ENCODE results near the gene ALKBH3.

Gene ALKBH3

GRCh38 chr11:43954241-43954640 lies 73.6 kb downstream of the ALKBH3 start:
- TF ChIP-seq, protein P1, sequence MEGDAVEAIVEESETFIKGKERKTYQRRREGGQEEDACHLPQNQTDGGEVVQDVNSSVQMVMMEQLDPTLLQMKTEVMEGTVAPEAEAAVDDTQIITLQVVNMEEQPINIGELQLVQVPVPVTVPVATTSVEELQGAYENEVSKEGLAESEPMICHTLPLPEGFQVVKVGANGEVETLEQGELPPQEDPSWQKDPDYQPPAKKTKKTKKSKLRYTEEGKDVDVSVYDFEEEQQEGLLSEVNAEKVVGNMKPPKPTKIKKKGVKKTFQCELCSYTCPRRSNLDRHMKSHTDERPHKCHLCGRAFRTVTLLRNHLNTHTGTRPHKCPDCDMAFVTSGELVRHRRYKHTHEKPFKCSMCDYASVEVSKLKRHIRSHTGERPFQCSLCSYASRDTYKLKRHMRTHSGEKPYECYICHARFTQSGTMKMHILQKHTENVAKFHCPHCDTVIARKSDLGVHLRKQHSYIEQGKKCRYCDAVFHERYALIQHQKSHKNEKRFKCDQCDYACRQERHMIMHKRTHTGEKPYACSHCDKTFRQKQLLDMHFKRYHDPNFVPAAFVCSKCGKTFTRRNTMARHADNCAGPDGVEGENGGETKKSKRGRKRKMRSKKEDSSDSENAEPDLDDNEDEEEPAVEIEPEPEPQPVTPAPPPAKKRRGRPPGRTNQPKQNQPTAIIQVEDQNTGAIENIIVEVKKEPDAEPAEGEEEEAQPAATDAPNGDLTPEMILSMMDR (conservative IDR thresholded peaks at IDR 0.05; ENCODE audit: low read depth), result no peak
- ChIA-PET CTCF (no interaction called here), POLR2A (ENCODE audit: low non-redundant PET) (no interaction called here)
- DNase-seq (ENCODE audit: low spot score), result no peak
- H3K27ac ChIP-seq, result no peak overlapping the region

DNA sequence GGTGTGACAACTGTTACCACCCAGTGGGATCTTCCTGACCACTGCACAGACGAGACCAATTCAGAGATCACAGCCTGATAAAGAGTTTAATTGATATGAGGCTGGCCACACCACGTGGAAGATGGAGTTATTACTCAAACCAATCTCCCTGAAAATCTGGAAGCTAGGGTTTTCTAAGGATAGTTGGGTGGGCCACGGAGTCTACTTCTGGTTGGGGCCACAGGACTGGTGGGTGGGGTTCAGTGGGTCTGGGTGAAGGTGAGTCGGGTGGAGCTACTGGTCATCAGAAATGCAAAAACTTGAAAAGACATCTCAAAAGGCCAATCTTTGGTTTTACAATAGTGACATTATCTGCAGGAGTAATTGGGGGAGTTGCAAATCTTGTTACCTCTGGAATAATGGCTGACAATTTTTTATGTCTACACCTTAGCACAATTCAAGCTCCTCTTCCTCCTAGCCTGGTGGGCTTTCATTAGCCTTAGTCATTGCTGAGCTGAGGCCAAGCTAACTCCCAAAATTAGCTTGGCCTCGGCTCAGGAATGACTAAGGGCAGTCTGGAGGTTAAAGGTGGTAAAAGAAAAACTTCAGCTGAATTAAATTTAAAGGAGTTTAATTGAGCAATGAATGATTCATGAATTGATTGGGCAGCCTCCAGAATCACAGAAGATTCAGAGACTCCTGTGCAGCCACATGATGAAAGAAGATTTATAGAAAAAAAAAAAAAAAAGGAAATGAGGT lies 74.9 kb downstream of the ALKBH3 start:
- H3K27ac ChIP-seq, result no peak overlapping the region
- ChIA-PET POLR2A (ENCODE audit: low non-redundant PET) (no interaction called here), CTCF (interaction anchor here (0.7 to 0.9 kb wide), 2 partner anchors 12 to 34 kb away, joined by 3 read pairs; no protein-coding TSS in a partner anchor)
- TF ChIP-seq, protein P1 (conservative IDR thresholded peaks at IDR 0.05; ENCODE audit: low read depth), result no peak
- no peak for DNase-seq (ENCODE audit: low spot score)

DNA sequence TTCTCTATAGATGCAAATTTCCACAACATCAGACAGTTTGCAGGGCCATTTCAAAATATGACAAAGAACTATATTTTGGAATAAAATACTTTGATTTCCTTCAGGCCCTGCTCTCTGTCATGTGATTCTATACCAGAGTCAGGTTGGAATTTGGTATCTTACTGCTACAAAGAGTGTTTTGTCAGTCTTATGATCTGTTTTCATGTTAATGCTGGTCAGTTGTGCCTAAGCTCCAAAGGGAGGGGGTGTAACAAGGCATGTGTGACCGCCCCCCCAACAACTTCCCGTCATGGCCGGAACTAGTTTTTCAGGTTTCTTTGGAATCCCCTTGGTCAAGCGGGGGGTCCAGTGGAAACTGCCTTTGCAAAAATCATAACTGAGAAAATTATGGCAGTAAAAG lies 76.9 kb downstream of the ALKBH3 start:
- CTCF ChIA-PET, result no interaction called here
- no peak overlapping the region for H3K27ac ChIP-seq
- POLR2A ChIA-PET (ENCODE audit: low non-redundant PET), result no interaction called here
- TF ChIP-seq, protein P1 (conservative IDR thresholded peaks at IDR 0.05; ENCODE audit: low read depth), result no peak
- DNase-seq (ENCODE audit: low spot score), result no peak

DNA sequence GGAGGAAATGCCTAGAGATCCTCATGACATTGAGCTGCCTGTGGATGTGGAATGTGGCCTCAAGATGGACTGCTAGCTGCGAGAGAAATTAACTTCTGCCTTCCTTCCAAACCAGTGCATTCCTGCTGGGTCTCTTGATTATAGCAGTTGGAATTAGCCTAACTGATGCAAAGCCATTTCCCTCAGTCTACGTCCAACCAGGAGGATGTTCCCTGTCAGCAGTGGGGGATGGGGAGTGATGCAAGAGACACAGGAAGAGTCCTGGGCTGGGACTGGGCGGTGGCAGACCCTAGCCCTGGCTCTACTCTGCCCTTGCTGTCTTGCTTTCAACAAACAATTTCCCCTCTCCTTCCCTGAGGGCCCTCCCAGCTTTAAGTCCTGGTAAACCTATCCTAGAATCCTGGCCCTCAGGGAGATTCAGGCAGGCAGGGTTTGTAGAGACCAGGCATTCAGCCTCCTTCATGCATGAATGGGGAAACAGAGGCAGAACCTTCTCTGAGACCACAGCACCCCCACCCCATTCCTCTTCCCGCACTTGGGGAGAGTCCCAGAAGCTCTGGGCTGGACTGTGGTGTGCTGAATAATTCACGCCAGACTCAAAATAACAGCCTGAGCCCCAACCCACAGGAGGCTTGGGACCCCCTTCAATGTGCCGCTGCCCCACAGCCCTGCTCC lies 78.8 kb downstream of the ALKBH3 start:
- no peak overlapping the region for H3K27ac ChIP-seq
- CTCF ChIA-PET, result interaction anchor here (0.6 to 0.7 kb wide), 2 partner anchors 30 to 54 kb away, joined by 3 read pairs; no protein-coding TSS in a partner anchor
- no peak for DNase-seq (ENCODE audit: low spot score)
- POLR2A ChIA-PET (ENCODE audit: low non-redundant PET), result no interaction called here
- TF ChIP-seq, protein P1 (conservative IDR thresholded peaks at IDR 0.05; ENCODE audit: low read depth), result no peak

GRCh38 chr11:43962383-43963278 lies 82.0 kb downstream of the ALKBH3 start:
- POLR2A ChIA-PET (ENCODE audit: low non-redundant PET), result no interaction called here

DNA sequence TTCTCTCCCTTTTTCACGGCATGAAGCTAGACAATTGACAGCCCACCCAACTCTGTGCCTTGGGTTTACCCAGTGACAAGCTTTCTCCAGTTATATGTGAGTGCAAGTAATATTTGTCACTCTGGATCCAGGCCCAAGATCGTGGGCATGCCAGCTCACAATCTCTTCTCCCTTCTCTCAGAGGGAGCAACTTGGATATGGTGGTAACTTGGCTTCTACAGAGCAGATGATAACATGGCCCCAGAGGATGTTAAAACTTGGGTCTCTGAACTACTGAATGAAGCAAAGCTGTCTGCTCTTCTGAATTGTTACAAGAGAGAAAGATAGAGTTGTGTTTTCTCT lies 82.6 kb downstream of the ALKBH3 start:
- DNase-seq (ENCODE audit: low spot score), result no peak
- ChIA-PET POLR2A (ENCODE audit: low non-redundant PET) (no interaction called here), CTCF (no interaction called here)
- TF ChIP-seq, protein P1 (conservative IDR thresholded peaks at IDR 0.05; ENCODE audit: low read depth), result no peak
- no peak overlapping the region for H3K27ac ChIP-seq

More at GRCh38 chr11:43962383-43963278, 82.0 kb downstream of the ALKBH3 start:
- H3K27ac ChIP-seq, result no peak overlapping the region
- TF ChIP-seq, protein P1 (conservative IDR thresholded peaks at IDR 0.05; ENCODE audit: low read depth), result no peak
- CTCF ChIA-PET, result interaction anchor here (0.5 kb wide), 1 partner anchor 104 kb away, joined by 5 read pairs; the partner anchor contains the start of gene ACCS
- no peak for DNase-seq (ENCODE audit: low spot score)
